KOPT-K1 (cell line): Measurements from ENCODE around the gene LRP11.
"Not testable (repeated sequence)": the region's sequence is repeated elsewhere in the genome, so short reads cannot be mapped to it uniquely, and the experiment has no call there.

Experiments
- H3K27ac ChIP-seq: fragments of 200-600 bp; sonication (generic); 2 replicates; pipeline ENCODE4 v1.5.1; 2016; ENCODE audit warnings: antibody characterized with exemption, mild to moderate bottlenecking, low read depth, low read length; ENCODE audit not compliant: poor library complexity, severe bottlenecking
- H3K36me3 ChIP-seq: fragments of 200-600 bp; sonication (generic); 2 replicates; pipeline ENCODE4 v1.5.1; 2017; ENCODE audit warnings: antibody characterized with exemption, mild to moderate bottlenecking, low read length, moderate library complexity; ENCODE audit not compliant: insufficient read depth
- H3K9me3 ChIP-seq: fragments of 200-600 bp; sonication (generic); 2 replicates; pipeline ENCODE4 v1.5.1; 2017; ENCODE audit warnings: antibody characterized with exemption, low read length, mild to moderate bottlenecking; ENCODE audit not compliant: insufficient read depth, poor library complexity, severe bottlenecking

Gene LRP11

GRCh38 chr6:149901444-149902140, 37.4 kb upstream of the LRP11 start:
- no peak overlapping the region for H3K27ac ChIP-seq
- no peaks in the 10 kb centered on the region for H3K36me3 ChIP-seq
- H3K9me3 ChIP-seq: no peaks in the 10 kb centered on the region

- Histone ChIP-seq H3K36me3 (no peaks in the 10 kb centered on the region), H3K27ac (no peak overlapping the region)
Measured at GRCh38 chr6:149900620-149901443, 36.7 kb upstream of the LRP11 start.

GRCh38 chr6:149899926-149900619, 35.9 kb upstream of the LRP11 start:
- Histone ChIP-seq H3K27ac (no peak overlapping the region), H3K36me3 (no peaks in the 10 kb centered on the region), H3K9me3 (no peaks in the 10 kb centered on the region)

More at GRCh38 chr6:149900620-149901443, 36.7 kb upstream of the LRP11 start:
- H3K9me3 ChIP-seq: no peaks in the 10 kb centered on the region

- H3K36me3 ChIP-seq: no peaks in the 10 kb centered on the region
- H3K27ac ChIP-seq: no peak overlapping the region
- H3K9me3 ChIP-seq: no peaks in the 10 kb centered on the region
Measured at GRCh38 chr6:149899486-149899885, 35.3 kb upstream of the LRP11 start.

GRCh38 chr6:149898966-149899365, 34.8 kb upstream of the LRP11 start:
- Histone ChIP-seq H3K9me3 (no peaks in the 10 kb centered on the region), H3K27ac (no peak overlapping the region), H3K36me3 (no peaks in the 10 kb centered on the region)

- Histone ChIP-seq H3K27ac (peak within 1 kb of the TSS; percentile 35), H3K36me3 (no peaks in the 10 kb centered on the region)
Measured at GRCh38 chr6:149897855-149898744, 33.9 kb upstream of the LRP11 start, which contains the start of gene RAET1E. Gene RAET1E, minus strand, starts transcription at chr6:149898113. Its CDS starts 7,212 bp downstream, at chr6:149890901.

GRCh38 chr6:149897015-149897697, 33.0 kb upstream of the LRP11 start:
- Histone ChIP-seq H3K27ac (peak overlapping the region; percentile 35), H3K9me3 (no peaks in the 10 kb centered on the region), H3K36me3 (no peaks in the 10 kb centered on the region)

More at GRCh38 chr6:149897855-149898744, 33.9 kb upstream of the LRP11 start, which contains the start of gene RAET1E:
- no peaks in the 10 kb centered on the region for H3K9me3 ChIP-seq

GRCh38 chr6:149896491-149896890, 32.3 kb upstream of the LRP11 start:
- Histone ChIP-seq H3K36me3 (no peaks in the 10 kb centered on the region), H3K9me3 (no peaks in the 10 kb centered on the region), H3K27ac (peak overlapping the region; percentile 35)

- Histone ChIP-seq H3K36me3 (no peaks in the 10 kb centered on the region), H3K27ac (peak overlapping the region; percentile 35)
Measured at GRCh38 chr6:149895833-149896271, 31.7 kb upstream of the LRP11 start.

GRCh38 chr6:149895048-149895590, 31.0 kb upstream of the LRP11 start:
- no peaks in the 10 kb centered on the region for H3K9me3 ChIP-seq
- H3K27ac ChIP-seq: peak overlapping the region; percentile 35
- H3K36me3 ChIP-seq: no peaks in the 10 kb centered on the region

More at GRCh38 chr6:149895833-149896271, 31.7 kb upstream of the LRP11 start:
- no peaks in the 10 kb centered on the region for H3K9me3 ChIP-seq

- H3K9me3 ChIP-seq, H3K36me3 ChIP-seq: not testable (repeated sequence)
- H3K27ac ChIP-seq: peak overlapping the region; percentile 34
Measured at GRCh38 chr6:149891864-149892263, 27.7 kb upstream of the LRP11 start.

GRCh38 chr6:149891259-149891658, 27.1 kb upstream of the LRP11 start:
- Histone ChIP-seq H3K9me3 (no peaks in the 10 kb centered on the region), H3K36me3 (no peaks in the 10 kb centered on the region), H3K27ac (no peak overlapping the region)

GRCh38 chr6:149890629-149891045, 26.5 kb upstream of the LRP11 start:
- no peak overlapping the region for H3K27ac ChIP-seq
- H3K36me3 ChIP-seq: no peaks in the 10 kb centered on the region
- no peaks in the 10 kb centered on the region for H3K9me3 ChIP-seq
